H1 (cell line): ENCODE results near the gene EIF5A2. TPM values are rescaled to one million over a fixed set of nuclear protein-coding genes. Genes with fewer than 3 reads are reported as not detected.
"Not testable (repeated sequence)": the region's sequence is repeated elsewhere in the genome, so short reads cannot be mapped to it uniquely, and the experiment has no call there.

Source experiments
- CTCF ChIA-PET: fragments of 300-600 bp; sonication (Branson Sonifier 250); formaldehyde crosslinking; loops from one replicate; lab custom pipeline; 2021; ENCODE audit not compliant: partially characterized antibody; lab: Charles Lee
- POLR2A ChIA-PET: fragments of 300-600 bp; sonication (Branson Sonifier 250); formaldehyde crosslinking; loops from one replicate; lab custom pipeline; 2021; ENCODE audit warnings: inconsistent platforms; ENCODE audit not compliant: partially characterized antibody; lab: Charles Lee
- DNase-seq, 2 experiments: peaks; one replicate each; pipeline versions ENCODE4 v3.0.0 to v3.0.0-alpha.2; 2010 to 2022; ENCODE audit warnings: low spot score in 2 of 2, low read depth in 1 of 2, mixed read lengths in 1 of 2
- FAIRE-seq: peaks from 2 replicates; lab custom pipeline; 2011; peaks lifted over from hg19 to GRCh38; lab: Jason Lieb, UNC
- H2AFZ ChIP-seq: 2 replicates; pipeline ENCODE4 v1.8.1; 2012; ENCODE audit warnings: low read length, inconsistent platforms
- H2AK5ac ChIP-seq: 2 replicates; pipeline ENCODE4 v1.6.1; 2013; ENCODE audit warnings: low read depth, low read length
- H2BK120ac ChIP-seq: replicated peaks from 2 replicates; pipeline ENCODE3; 2013; ENCODE audit warnings: low read depth, low read length, inconsistent platforms
- H2BK12ac ChIP-seq: 2 replicates; pipeline ENCODE4 v1.6.1; 2013; ENCODE audit warnings: low read depth, low read length
- H2BK15ac ChIP-seq: 2 replicates; pipeline ENCODE4 v1.6.1; 2013; ENCODE audit warnings: low read length
- H2BK20ac ChIP-seq: 2 replicates; pipeline ENCODE4 v1.6.1; 2013; ENCODE audit warnings: low read length
- H2BK5ac ChIP-seq: 2 replicates; pipeline ENCODE4 v1.6.1; 2013; ENCODE audit warnings: low read depth, low read length
- H3K14ac ChIP-seq: 2 replicates; pipeline ENCODE4 v1.6.1; 2013; ENCODE audit warnings: inconsistent platforms; ENCODE audit not compliant: insufficient read length
- H3K18ac ChIP-seq: 2 replicates; pipeline ENCODE4 v1.6.1; 2013; ENCODE audit warnings: low read length; ENCODE audit errors: extremely low read depth
- H3K23ac ChIP-seq: 2 replicates; pipeline ENCODE4 v1.6.1; 2013; ENCODE audit warnings: inconsistent platforms; ENCODE audit not compliant: insufficient read length
- H3K23me2 ChIP-seq: 2 replicates; pipeline ENCODE4 v1.6.1; 2013; ENCODE audit warnings: low read depth, low read length
- H3K27ac ChIP-seq: 2 replicates; pipeline ENCODE4 v1.6.1; 2011; ENCODE audit warnings: low read depth, low read length, inconsistent platforms
- H3K27me3 ChIP-seq, 4 experiments: replicated peaks in 1 of 4; 1 replicate in 1 of 4; 2 replicates in 3 of 4; pipeline versions ENCODE4 v1.6.1 to v1.8.1; 2011 to 2013; ENCODE audit warnings: low read length in 3 of 4, mild to moderate bottlenecking in 3 of 4, inconsistent platforms in 2 of 4, mixed read lengths in 2 of 4, moderate library complexity in 1 of 4; ENCODE audit not compliant: control insufficient read depth in 3 of 4, insufficient read depth in 3 of 4; ENCODE audit errors: extremely low read depth in 1 of 4
- H3K36me3 ChIP-seq, 4 experiments: 2 replicates each; pipeline versions ENCODE4 v1.6.1 to v1.8.1; 2011 to 2013; ENCODE audit warnings: mild to moderate bottlenecking in 4 of 4, low read length in 3 of 4, moderate library complexity in 2 of 4, control low read depth in 1 of 4, inconsistent platforms in 1 of 4; ENCODE audit not compliant: insufficient read depth in 4 of 4, control insufficient read depth in 2 of 4
- H3K4ac ChIP-seq: replicated peaks from 2 replicates; pipeline ENCODE3; 2013; ENCODE audit warnings: low read length, low read depth, mixed read lengths, inconsistent platforms; ENCODE audit not compliant: insufficient read length
- H3K4me1 ChIP-seq, 4 experiments: replicated peaks in 1 of 4; 1 replicate in 1 of 4; 2 replicates in 3 of 4; pipeline versions ENCODE4 v1.6.1 to v1.8.1; 2011 to 2013; ENCODE audit warnings: low read length in 3 of 4, inconsistent platforms in 2 of 4, mixed read lengths in 1 of 4; ENCODE audit not compliant: insufficient read depth in 4 of 4, control insufficient read depth in 3 of 4
- H3K4me2 ChIP-seq, 2 experiments: 2 replicates each; pipeline versions ENCODE4 v1.6.1 to v1.8.1; 2011 to 2013; ENCODE audit warnings: low read depth in 2 of 2, low read length in 2 of 2, control low read depth in 1 of 2, inconsistent platforms in 1 of 2, mild to moderate bottlenecking in 1 of 2; ENCODE audit not compliant: insufficient read depth in 1 of 2
- H3K4me3 ChIP-seq, 4 experiments: fragments of 200-600, 300-600 bp in 1 of 4; sonication (generic), shearing (Covaris generic), sonication (Bioruptor Twin) in 1 of 4; 2 replicates each; pipeline versions ENCODE4 v1.5.1 to v1.8.1; 2011 to 2016; ENCODE audit warnings: low read length in 4 of 4, low read depth in 3 of 4, control low read depth in 2 of 4, inconsistent platforms in 2 of 4, mild to moderate bottlenecking in 2 of 4, mixed read lengths in 1 of 4, moderate library complexity in 1 of 4; ENCODE audit not compliant: insufficient read depth in 2 of 4; ENCODE audit errors: extremely low read depth in 1 of 4
- H3K56ac ChIP-seq: replicated peaks from 2 replicates; pipeline ENCODE3; 2013; ENCODE audit warnings: low read depth, mild to moderate bottlenecking, mixed read lengths, low read length, inconsistent platforms; ENCODE audit not compliant: insufficient read length
- H3K79me1 ChIP-seq: 2 replicates; pipeline ENCODE4 v1.6.1; 2013; ENCODE audit warnings: low read depth, low read length, control low read depth
- H3K79me2 ChIP-seq, 2 experiments: 2 replicates each; pipeline versions ENCODE4 v1.6.1 to v1.8.1; 2012 to 2013; ENCODE audit warnings: low read length in 2 of 2, mild to moderate bottlenecking in 2 of 2, inconsistent platforms in 1 of 2; ENCODE audit not compliant: insufficient read depth in 2 of 2, control insufficient read depth in 1 of 2
- H3K9ac ChIP-seq, 4 experiments: replicated peaks in 1 of 4; 1 replicate in 1 of 4; 2 replicates in 3 of 4; pipeline versions ENCODE4 v1.6.1 to v1.8.1; 2011 to 2013; ENCODE audit warnings: low read depth in 3 of 4, low read length in 3 of 4, control low read depth in 2 of 4, mild to moderate bottlenecking in 2 of 4, moderate library complexity in 2 of 4, inconsistent platforms in 1 of 4; ENCODE audit errors: extremely low read depth in 1 of 4
- H3K9me3 ChIP-seq, 2 experiments: 2 replicates each; pipeline versions ENCODE4 v1.6.1 to v1.8.1; 2012 to 2013; ENCODE audit warnings: mild to moderate bottlenecking in 2 of 2, moderate library complexity in 2 of 2, control low read depth in 1 of 2, inconsistent platforms in 1 of 2, low read depth in 1 of 2, low read length in 1 of 2, mixed read lengths in 1 of 2; ENCODE audit not compliant: insufficient read depth in 2 of 2
- H4K20me1 ChIP-seq, 2 experiments: replicated peaks in 1 of 2; 2 replicates each; pipeline versions ENCODE3 to v1.8.1; 2011 to 2013; ENCODE audit warnings: inconsistent platforms in 2 of 2, low read length in 2 of 2, mild to moderate bottlenecking in 1 of 2; ENCODE audit not compliant: insufficient read depth in 2 of 2, control insufficient read depth in 1 of 2
- H4K5ac ChIP-seq: 2 replicates; pipeline ENCODE4 v1.6.1; 2013; ENCODE audit warnings: low read length, low read depth, mixed read lengths, inconsistent platforms; ENCODE audit not compliant: insufficient read length
- H4K8ac ChIP-seq: 2 replicates; pipeline ENCODE4 v1.8.0; 2013; ENCODE audit warnings: mild to moderate bottlenecking, moderate library complexity, low read length, inconsistent platforms; ENCODE audit not compliant: insufficient read depth; ENCODE audit errors: extremely low read depth
- H4K91ac ChIP-seq: replicated peaks from 2 replicates; pipeline ENCODE3; 2013; ENCODE audit warnings: low read length, mixed read lengths, inconsistent platforms; ENCODE audit not compliant: insufficient read length
- WGBS, 2 experiments: shearing (Covaris generic) in 1 of 2; methylation state at CpG; one replicate each; pipeline versions ENCODE4 v1.1.6 to v1.1.7; 2013 to 2015; ENCODE audit warnings: low lambda C conversion rate in 2 of 2, mixed read lengths in 2 of 2, inconsistent platforms in 1 of 2, low coverage in 1 of 2, missing lambda C conversion rate in 1 of 2; ENCODE audit not compliant: insufficient replicate concordance in 2 of 2, insufficient coverage in 1 of 2, insufficient read length in 1 of 2; ENCODE audit errors: extremely low coverage in 1 of 2, missing lambda C conversion rate in 1 of 2; 5-methylcytosine and 5-hydroxymethylcytosine counted together
- polyA plus RNA-seq, 7 experiments: library from polyadenylated mRNA; depleted of rRNA in 3 of 7; stranded (reverse) in 5 of 7; unstranded in 2 of 7; fragments of >200 nt in 5 of 7; fragments of 200-250 nt in 2 of 7; gene quantifications; 1 replicate in 5 of 7; 2 replicates in 1 of 7; 4 replicates in 1 of 7; pipeline versions ENCODE4 v1.2.1 to v1.2.3, GENCODE V29; 2011 to 2013; ENCODE audit warnings: missing spikeins in 2 of 7, mixed read lengths in 2 of 7
- total RNA-seq: library from RNA; stranded (reverse); fragmentation: NEBNext Ultra II Directional; extraction: Animal tissue kit (Norgen Biotek cat#: 25700); gene quantifications from 2 replicates; pipeline ENCODE4 v1.2.1, GENCODE V29; 2021
- TF ChIP-seq, protein P1 (sequence below): IDR thresholded peaks from 2 replicates; pipeline ENCODE4 v1.6.1; 2012; ENCODE audit warnings: low read length, inconsistent platforms

The EIF5A2 gene
- total and polyA plus RNA-seq, 2 of the 8 experiments (the other 6 are each of a cell fraction or from before 2014, with no cell fraction given): 1.5 to 15.0 TPM

- TF ChIP-seq, protein P1, sequence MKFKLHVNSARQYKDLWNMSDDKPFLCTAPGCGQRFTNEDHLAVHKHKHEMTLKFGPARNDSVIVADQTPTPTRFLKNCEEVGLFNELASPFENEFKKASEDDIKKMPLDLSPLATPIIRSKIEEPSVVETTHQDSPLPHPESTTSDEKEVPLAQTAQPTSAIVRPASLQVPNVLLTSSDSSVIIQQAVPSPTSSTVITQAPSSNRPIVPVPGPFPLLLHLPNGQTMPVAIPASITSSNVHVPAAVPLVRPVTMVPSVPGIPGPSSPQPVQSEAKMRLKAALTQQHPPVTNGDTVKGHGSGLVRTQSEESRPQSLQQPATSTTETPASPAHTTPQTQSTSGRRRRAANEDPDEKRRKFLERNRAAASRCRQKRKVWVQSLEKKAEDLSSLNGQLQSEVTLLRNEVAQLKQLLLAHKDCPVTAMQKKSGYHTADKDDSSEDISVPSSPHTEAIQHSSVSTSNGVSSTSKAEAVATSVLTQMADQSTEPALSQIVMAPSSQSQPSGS: no peak
Measured at GRCh38 chr3:170896781-170897180, 11.7 kb downstream of the EIF5A2 start (continued).

DNA sequence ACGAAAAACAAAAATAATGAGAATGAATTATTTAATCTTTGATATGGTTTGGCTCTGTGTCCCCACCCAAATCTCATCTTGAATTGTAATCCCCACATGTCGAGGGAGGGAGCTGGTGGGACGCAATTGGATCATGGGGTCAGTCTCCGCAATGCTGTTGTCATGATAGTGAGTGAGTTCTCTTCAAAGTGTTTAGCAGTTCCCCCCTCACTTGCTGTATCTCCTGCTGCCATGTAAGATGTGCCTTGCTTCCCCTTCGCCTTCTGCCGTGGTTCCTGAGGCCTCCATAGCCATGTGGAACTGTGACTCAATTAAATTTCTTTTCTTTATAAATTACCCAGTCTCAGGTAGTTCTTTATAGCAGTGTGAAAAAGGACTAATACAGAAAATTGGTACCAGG is 12.1 kb downstream of the EIF5A2 start:
- H3K18ac ChIP-seq, H3K79me2 ChIP-seq, H2BK15ac ChIP-seq, H3K4ac ChIP-seq, H4K5ac ChIP-seq, H3K4me1 ChIP-seq, H3K4me3 ChIP-seq, H2AK5ac ChIP-seq, H2AFZ ChIP-seq, H3K79me1 ChIP-seq, H3K23ac ChIP-seq, H2BK12ac ChIP-seq, H4K20me1 ChIP-seq, H2BK5ac ChIP-seq, H4K8ac ChIP-seq, H3K9ac ChIP-seq, H3K23me2 ChIP-seq, H3K9me3 ChIP-seq, H2BK120ac ChIP-seq, FAIRE-seq, H3K56ac ChIP-seq, H2BK20ac ChIP-seq, H3K14ac ChIP-seq, H4K91ac ChIP-seq, H3K36me3 ChIP-seq, H3K4me2 ChIP-seq, H3K27me3 ChIP-seq, CTCF ChIA-PET, H3K27ac ChIP-seq, DNase-seq: not testable (repeated sequence)
- POLR2A ChIA-PET: interaction anchor here (1.0 to 2.0 kb wide), 2 partner anchors 11 to 27 kb away, joined by 3 to 6 read pairs; partner anchors contain the start of gene RPL22L1
- 86% methylated on average over 6 of the region's 6 CpGs; no CpG with 5 or more reads in 1 of the 2 experiments for WGBS, 2 experiments
